Measurements from ENCODE around the gene ATP6V1B1. TPM values are rescaled to one million over a fixed set of nuclear protein-coding genes. Genes with fewer than 3 reads are reported as not detected.
A peak's percentile ranks its signal among the peaks of the same experiment; 100 is the strongest.

Gene ATP6V1B1
- total RNA-seq, 4 donors from 2014 or later: 0.46 TPM; not detected in 3

GRCh38 chr2:70891572-70892357 lies 43.9 kb upstream of the ATP6V1B1 start:
- no peaks in the 10 kb centered on the region for H3K9me3 ChIP-seq
- peaks cover 0 to 27% (median 19%) of the 10 kb centered on the region in 3 donors for H3K4me1 ChIP-seq
- peaks cover 100% of the 10 kb centered on the region for H3K27me3 ChIP-seq
- no peak overlapping the region for H3K27ac ChIP-seq
- H3K36me3 ChIP-seq: no peaks in the 10 kb centered on the region
- H3K4me3 ChIP-seq: no peak overlapping the region
- peak; percentile 19 for ATAC-seq
- TF ChIP-seq POLR2A (IDR thresholded peaks at IDR 0.05) (no peak), CTCF (IDR thresholded peaks at IDR 0.05) (no peak), POLR2AphosphoS5 (IDR thresholded peaks at IDR 0.05) (no peak), EP300 (IDR thresholded peaks at IDR 0.05) (no peak)
- WGBS, 2 donors (ENCODE audit: low coverage in 1 of 2): 33 to 60% methylated on average over 1 to 3 of the region's 9 CpGs

DNA sequence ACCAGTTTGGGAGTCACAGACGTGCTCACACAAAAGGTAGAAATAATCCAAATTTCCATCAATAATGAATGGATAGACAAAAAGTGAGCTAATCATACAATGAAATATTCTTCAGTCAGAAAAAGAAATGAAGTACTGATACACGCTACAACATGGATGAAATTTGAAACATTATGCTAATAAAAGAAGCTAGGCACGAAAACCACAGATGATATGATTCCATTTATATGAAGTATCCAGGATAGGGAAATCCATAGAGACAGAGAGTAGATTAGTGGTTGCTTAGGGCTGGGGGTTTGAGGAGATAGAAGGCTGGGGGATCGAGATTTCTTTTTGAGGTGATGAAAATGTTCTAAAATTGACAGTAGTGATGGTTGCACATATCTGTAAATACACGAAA lies 43.0 kb upstream of the ATP6V1B1 start:
- Histone ChIP-seq H3K36me3 (no peaks in the 10 kb centered on the region), H3K27me3 (peaks cover 100% of the 10 kb centered on the region), H3K4me3 (no peak overlapping the region), H3K4me1 (peaks cover 0 to 25% (median 14%) of the 10 kb centered on the region in 3 donors), H3K9me3 (no peaks in the 10 kb centered on the region), H3K27ac (no peak overlapping the region)
- no peak for TF ChIP-seq POLR2A (IDR thresholded peaks at IDR 0.05)
- ATAC-seq: no peak
- 50 to 74% methylated on average over 5 of the region's 5 CpGs for WGBS, 2 donors (ENCODE audit: low coverage in 1 of 2)

DNA sequence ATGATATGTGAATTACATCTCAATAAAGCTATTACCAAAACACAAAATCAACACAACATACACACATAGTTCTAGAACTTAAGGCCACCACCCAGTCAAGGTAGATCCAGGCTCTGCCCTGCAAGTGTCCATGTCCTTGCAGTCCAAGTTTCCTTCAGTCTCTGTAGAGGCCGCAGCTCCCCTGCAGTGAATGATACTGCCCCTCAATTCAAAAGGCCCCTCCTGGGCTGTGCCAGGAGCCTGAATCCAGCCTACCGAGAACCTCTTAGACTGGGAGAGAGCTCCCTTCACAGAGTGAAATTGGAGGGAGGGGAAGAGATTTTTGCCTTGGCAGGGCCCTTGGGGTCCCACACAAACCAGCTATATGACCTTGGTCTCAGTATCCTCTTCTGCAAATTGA lies 42.5 kb upstream of the ATP6V1B1 start:
- no peak for ATAC-seq
- 20 to 50% methylated on average over 1 of the region's 2 CpGs for WGBS, 2 donors (ENCODE audit: low coverage in 1 of 2)
- Histone ChIP-seq H3K36me3 (no peaks in the 10 kb centered on the region), H3K4me3 (no peak overlapping the region), H3K9me3 (no peaks in the 10 kb centered on the region), H3K27me3 (peaks cover 100% of the 10 kb centered on the region), H3K27ac (no peak overlapping the region), H3K4me1 (peaks cover 0 to 25% (median 9%) of the 10 kb centered on the region in 3 donors)
- TF ChIP-seq POLR2AphosphoS5 (IDR thresholded peaks at IDR 0.05) (no peak), POLR2A (IDR thresholded peaks at IDR 0.05) (no peak), EP300 (IDR thresholded peaks at IDR 0.05) (no peak), CTCF (IDR thresholded peaks at IDR 0.05) (no peak)

- ATAC-seq: no peak
- Histone ChIP-seq H3K27me3 (peaks cover 100% of the 10 kb centered on the region), H3K9me3 (no peaks in the 10 kb centered on the region), H3K4me3 (no peak overlapping the region), H3K36me3 (no peaks in the 10 kb centered on the region), H3K4me1 (peaks cover 0 to 18% (median 4%) of the 10 kb centered on the region in 3 donors), H3K27ac (no peak overlapping the region)
- WGBS, 2 donors (ENCODE audit: low coverage in 1 of 2): no CpG with 5 or more reads among the region's 4 CpGs
- TF ChIP-seq POLR2A (IDR thresholded peaks at IDR 0.05) (no peak), POLR2AphosphoS5 (IDR thresholded peaks at IDR 0.05) (no peak), CTCF (IDR thresholded peaks at IDR 0.05) (no peak), EP300 (IDR thresholded peaks at IDR 0.05) (no peak)
Observed at GRCh38 chr2:70894765-70895164, 40.9 kb upstream of the ATP6V1B1 start.

- no peaks in the 10 kb centered on the region for H3K9me3 ChIP-seq
- 33 to 67% methylated on average over 1 of the region's 3 CpGs for WGBS, 2 donors (ENCODE audit: low coverage in 1 of 2)
- no peaks in the 10 kb centered on the region for H3K36me3 ChIP-seq
- no peak overlapping the region for H3K27ac ChIP-seq
- H3K27me3 ChIP-seq: peaks cover 100% of the 10 kb centered on the region
- no peak for ATAC-seq
- peaks cover 0 to 22% (median 9%) of the 10 kb centered on the region in 3 donors for H3K4me1 ChIP-seq
- H3K4me3 ChIP-seq: no peak overlapping the region
- TF ChIP-seq POLR2A (IDR thresholded peaks at IDR 0.05): no peak
- TF ChIP-seq CTCF (IDR thresholded peaks at IDR 0.05): no peak
- TF ChIP-seq EP300 (IDR thresholded peaks at IDR 0.05): no peak
- no peak for TF ChIP-seq POLR2AphosphoS5 (IDR thresholded peaks at IDR 0.05)
Observed at GRCh38 chr2:70895249-70895648, 40.5 kb upstream of the ATP6V1B1 start.
